H1 (cell line): Measurements from ENCODE around the gene FRRS1L. TPM values are rescaled to one million over a fixed set of nuclear protein-coding genes. Genes with fewer than 3 reads are reported as not detected.

ENCODE experiments used
- CTCF ChIA-PET: fragments of 300-600 bp; sonication (Branson Sonifier 250); formaldehyde crosslinking; loops from one replicate; lab custom pipeline; 2021; ENCODE audit not compliant: partially characterized antibody; lab: Charles Lee
- POLR2A ChIA-PET: fragments of 300-600 bp; sonication (Branson Sonifier 250); formaldehyde crosslinking; loops from one replicate; lab custom pipeline; 2021; ENCODE audit warnings: inconsistent platforms; ENCODE audit not compliant: partially characterized antibody; lab: Charles Lee
- DNase-seq, 2 experiments: peaks; one replicate each; pipeline versions ENCODE4 v3.0.0 to v3.0.0-alpha.2; 2010 to 2022; ENCODE audit warnings: low spot score in 2 of 2, low read depth in 1 of 2, mixed read lengths in 1 of 2
- FAIRE-seq: peaks from 2 replicates; lab custom pipeline; 2011; peaks lifted over from hg19 to GRCh38; lab: Jason Lieb, UNC
- H2AFZ ChIP-seq: 2 replicates; pipeline ENCODE4 v1.8.1; 2012; ENCODE audit warnings: low read length, inconsistent platforms
- H2AK5ac ChIP-seq: 2 replicates; pipeline ENCODE4 v1.6.1; 2013; ENCODE audit warnings: low read depth, low read length
- H2BK120ac ChIP-seq: replicated peaks from 2 replicates; pipeline ENCODE3; 2013; ENCODE audit warnings: low read depth, low read length, inconsistent platforms
- H2BK12ac ChIP-seq: 2 replicates; pipeline ENCODE4 v1.6.1; 2013; ENCODE audit warnings: low read depth, low read length
- H2BK15ac ChIP-seq: 2 replicates; pipeline ENCODE4 v1.6.1; 2013; ENCODE audit warnings: low read length
- H2BK20ac ChIP-seq: 2 replicates; pipeline ENCODE4 v1.6.1; 2013; ENCODE audit warnings: low read length
- H2BK5ac ChIP-seq: 2 replicates; pipeline ENCODE4 v1.6.1; 2013; ENCODE audit warnings: low read depth, low read length
- H3K14ac ChIP-seq: 2 replicates; pipeline ENCODE4 v1.6.1; 2013; ENCODE audit warnings: inconsistent platforms; ENCODE audit not compliant: insufficient read length
- H3K18ac ChIP-seq: 2 replicates; pipeline ENCODE4 v1.6.1; 2013; ENCODE audit warnings: low read length; ENCODE audit errors: extremely low read depth
- H3K23ac ChIP-seq: 2 replicates; pipeline ENCODE4 v1.6.1; 2013; ENCODE audit warnings: inconsistent platforms; ENCODE audit not compliant: insufficient read length
- H3K23me2 ChIP-seq: 2 replicates; pipeline ENCODE4 v1.6.1; 2013; ENCODE audit warnings: low read depth, low read length
- H3K27ac ChIP-seq: 2 replicates; pipeline ENCODE4 v1.6.1; 2011; ENCODE audit warnings: low read depth, low read length, inconsistent platforms
- H3K27me3 ChIP-seq, 4 experiments: replicated peaks in 1 of 4; 1 replicate in 1 of 4; 2 replicates in 3 of 4; pipeline versions ENCODE4 v1.6.1 to v1.8.1; 2011 to 2013; ENCODE audit warnings: low read length in 3 of 4, mild to moderate bottlenecking in 3 of 4, inconsistent platforms in 2 of 4, mixed read lengths in 2 of 4, moderate library complexity in 1 of 4; ENCODE audit not compliant: control insufficient read depth in 3 of 4, insufficient read depth in 3 of 4; ENCODE audit errors: extremely low read depth in 1 of 4
- H3K36me3 ChIP-seq, 4 experiments: 2 replicates each; pipeline versions ENCODE4 v1.6.1 to v1.8.1; 2011 to 2013; ENCODE audit warnings: mild to moderate bottlenecking in 4 of 4, low read length in 3 of 4, moderate library complexity in 2 of 4, control low read depth in 1 of 4, inconsistent platforms in 1 of 4; ENCODE audit not compliant: insufficient read depth in 4 of 4, control insufficient read depth in 2 of 4
- H3K4ac ChIP-seq: replicated peaks from 2 replicates; pipeline ENCODE3; 2013; ENCODE audit warnings: low read length, low read depth, mixed read lengths, inconsistent platforms; ENCODE audit not compliant: insufficient read length
- H3K4me1 ChIP-seq, 4 experiments: replicated peaks in 1 of 4; 1 replicate in 1 of 4; 2 replicates in 3 of 4; pipeline versions ENCODE4 v1.6.1 to v1.8.1; 2011 to 2013; ENCODE audit warnings: low read length in 3 of 4, inconsistent platforms in 2 of 4, mixed read lengths in 1 of 4; ENCODE audit not compliant: insufficient read depth in 4 of 4, control insufficient read depth in 3 of 4
- H3K4me2 ChIP-seq, 2 experiments: 2 replicates each; pipeline versions ENCODE4 v1.6.1 to v1.8.1; 2011 to 2013; ENCODE audit warnings: low read depth in 2 of 2, low read length in 2 of 2, control low read depth in 1 of 2, inconsistent platforms in 1 of 2, mild to moderate bottlenecking in 1 of 2; ENCODE audit not compliant: insufficient read depth in 1 of 2
- H3K4me3 ChIP-seq, 4 experiments: fragments of 200-600, 300-600 bp in 1 of 4; sonication (generic), shearing (Covaris generic), sonication (Bioruptor Twin) in 1 of 4; 2 replicates each; pipeline versions ENCODE4 v1.5.1 to v1.8.1; 2011 to 2016; ENCODE audit warnings: low read length in 4 of 4, low read depth in 3 of 4, control low read depth in 2 of 4, inconsistent platforms in 2 of 4, mild to moderate bottlenecking in 2 of 4, mixed read lengths in 1 of 4, moderate library complexity in 1 of 4; ENCODE audit not compliant: insufficient read depth in 2 of 4; ENCODE audit errors: extremely low read depth in 1 of 4
- H3K56ac ChIP-seq: replicated peaks from 2 replicates; pipeline ENCODE3; 2013; ENCODE audit warnings: low read depth, mild to moderate bottlenecking, mixed read lengths, low read length, inconsistent platforms; ENCODE audit not compliant: insufficient read length
- H3K79me1 ChIP-seq: 2 replicates; pipeline ENCODE4 v1.6.1; 2013; ENCODE audit warnings: low read depth, low read length, control low read depth
- H3K79me2 ChIP-seq, 2 experiments: 2 replicates each; pipeline versions ENCODE4 v1.6.1 to v1.8.1; 2012 to 2013; ENCODE audit warnings: low read length in 2 of 2, mild to moderate bottlenecking in 2 of 2, inconsistent platforms in 1 of 2; ENCODE audit not compliant: insufficient read depth in 2 of 2, control insufficient read depth in 1 of 2
- H3K9ac ChIP-seq, 4 experiments: replicated peaks in 1 of 4; 1 replicate in 1 of 4; 2 replicates in 3 of 4; pipeline versions ENCODE4 v1.6.1 to v1.8.1; 2011 to 2013; ENCODE audit warnings: low read depth in 3 of 4, low read length in 3 of 4, control low read depth in 2 of 4, mild to moderate bottlenecking in 2 of 4, moderate library complexity in 2 of 4, inconsistent platforms in 1 of 4; ENCODE audit errors: extremely low read depth in 1 of 4
- H3K9me3 ChIP-seq, 2 experiments: 2 replicates each; pipeline versions ENCODE4 v1.6.1 to v1.8.1; 2012 to 2013; ENCODE audit warnings: mild to moderate bottlenecking in 2 of 2, moderate library complexity in 2 of 2, control low read depth in 1 of 2, inconsistent platforms in 1 of 2, low read depth in 1 of 2, low read length in 1 of 2, mixed read lengths in 1 of 2; ENCODE audit not compliant: insufficient read depth in 2 of 2
- H4K20me1 ChIP-seq, 2 experiments: replicated peaks in 1 of 2; 2 replicates each; pipeline versions ENCODE3 to v1.8.1; 2011 to 2013; ENCODE audit warnings: inconsistent platforms in 2 of 2, low read length in 2 of 2, mild to moderate bottlenecking in 1 of 2; ENCODE audit not compliant: insufficient read depth in 2 of 2, control insufficient read depth in 1 of 2
- H4K5ac ChIP-seq: 2 replicates; pipeline ENCODE4 v1.6.1; 2013; ENCODE audit warnings: low read length, low read depth, mixed read lengths, inconsistent platforms; ENCODE audit not compliant: insufficient read length
- H4K8ac ChIP-seq: 2 replicates; pipeline ENCODE4 v1.8.0; 2013; ENCODE audit warnings: mild to moderate bottlenecking, moderate library complexity, low read length, inconsistent platforms; ENCODE audit not compliant: insufficient read depth; ENCODE audit errors: extremely low read depth
- H4K91ac ChIP-seq: replicated peaks from 2 replicates; pipeline ENCODE3; 2013; ENCODE audit warnings: low read length, mixed read lengths, inconsistent platforms; ENCODE audit not compliant: insufficient read length
- ASH2L ChIP-seq: fragments of 200-600, 300-600 bp; sonication (generic); IDR thresholded peaks from one replicate; pipeline ENCODE4 v1.7.1; 2017; ENCODE audit warnings: low read length
- CBX5 ChIP-seq: fragments of 300-800, 300-1000 bp; sonication (generic); IDR thresholded peaks from 2 replicates; pipeline ENCODE4 v1.7.1; 2016; ENCODE audit warnings: antibody characterized with exemption, low read length, low read depth
- EZH2 ChIP-seq: fragments of 200-600 bp; sonication (generic); IDR thresholded peaks from 2 replicates; pipeline ENCODE4 v1.7.1; 2012; ENCODE audit warnings: low read depth, mild to moderate bottlenecking, moderate library complexity, low read length, inconsistent platforms; ENCODE audit not compliant: severe bottlenecking
- JUN ChIP-seq: IDR thresholded peaks from 2 replicates; pipeline ENCODE4 v1.6.1; 2011; ENCODE audit warnings: low read depth, mild to moderate bottlenecking, improper control_type of control experiment, low read length
- PHF8 ChIP-seq: fragments of 200-600 bp; sonication (generic); conservative IDR thresholded peaks from 2 replicates; pipeline ENCODE4 v1.7.1; 2012; ENCODE audit warnings: low read depth, mild to moderate bottlenecking, inconsistent platforms, low read length, moderate library complexity
- POLR2AphosphoS5 ChIP-seq: IDR thresholded peaks from 2 replicates; pipeline ENCODE4 v1.6.1; 2011; ENCODE audit warnings: low read depth, low read length
- RFX5 ChIP-seq: IDR thresholded peaks from 2 replicates; pipeline ENCODE4 v1.6.1; 2011; ENCODE audit warnings: low read depth, low read length, improper control_type of control experiment, borderline replicate concordance
- RNF2 ChIP-seq: fragments of 200-900, 300-1000 bp; sonication (generic); IDR thresholded peaks from 2 replicates; pipeline ENCODE4 v1.7.1; 2016; ENCODE audit warnings: borderline replicate concordance, low read depth, mild to moderate bottlenecking, antibody characterized with exemption, low read length; ENCODE audit not compliant: poor library complexity, severe bottlenecking; ENCODE audit errors: missing control alignments
- SIX5 ChIP-seq: IDR thresholded peaks from 2 replicates; pipeline ENCODE4 v1.6.1; 2011; ENCODE audit warnings: mild to moderate bottlenecking, low read depth, low read length
- SP4 ChIP-seq: IDR thresholded peaks from 2 replicates; pipeline ENCODE4 v1.6.1; 2012; ENCODE audit warnings: low read length, inconsistent platforms
- TBP ChIP-seq: IDR thresholded peaks from 2 replicates; pipeline ENCODE4 v1.6.1; 2011; ENCODE audit warnings: low read depth, low read length, improper control_type of control experiment
- whole genome bisulfite sequencing, 2 experiments: shearing (Covaris generic) in 1 of 2; methylation state at CpG; one replicate each; pipeline versions ENCODE4 v1.1.6 to v1.1.7; 2013 to 2015; ENCODE audit warnings: low lambda C conversion rate in 2 of 2, mixed read lengths in 2 of 2, inconsistent platforms in 1 of 2, low coverage in 1 of 2, missing lambda C conversion rate in 1 of 2; ENCODE audit not compliant: insufficient replicate concordance in 2 of 2, insufficient coverage in 1 of 2, insufficient read length in 1 of 2; ENCODE audit errors: extremely low coverage in 1 of 2, missing lambda C conversion rate in 1 of 2; 5-methylcytosine and 5-hydroxymethylcytosine counted together
- polyA plus RNA-seq, 7 experiments: library from polyadenylated mRNA; depleted of rRNA in 3 of 7; stranded (reverse) in 5 of 7; unstranded in 2 of 7; fragments of >200 nt in 5 of 7; fragments of 200-250 nt in 2 of 7; gene quantifications; 1 replicate in 5 of 7; 2 replicates in 1 of 7; 4 replicates in 1 of 7; pipeline versions ENCODE4 v1.2.1 to v1.2.3, GENCODE V29; 2011 to 2013; ENCODE audit warnings: missing spikeins in 2 of 7, mixed read lengths in 2 of 7
- total RNA-seq: library from RNA; stranded (reverse); fragmentation: NEBNext Ultra II Directional; extraction: Animal tissue kit (Norgen Biotek cat#: 25700); gene quantifications from 2 replicates; pipeline ENCODE4 v1.2.1, GENCODE V29; 2021
- TF ChIP-seq, protein P1 (sequence below): IDR thresholded peaks from 2 replicates; pipeline ENCODE4 v1.6.1; 2012; ENCODE audit warnings: inconsistent platforms
- TF ChIP-seq, protein P2 (sequence below): IDR thresholded peaks from 2 replicates; pipeline ENCODE4 v1.6.1; 2012; ENCODE audit warnings: inconsistent platforms

Gene FRRS1L
- total and polyA plus RNA-seq, 2 of the 8 experiments (the other 6 are each of a cell fraction or from before 2014, with no cell fraction given), result 1.0 to 2.2 TPM

DNA sequence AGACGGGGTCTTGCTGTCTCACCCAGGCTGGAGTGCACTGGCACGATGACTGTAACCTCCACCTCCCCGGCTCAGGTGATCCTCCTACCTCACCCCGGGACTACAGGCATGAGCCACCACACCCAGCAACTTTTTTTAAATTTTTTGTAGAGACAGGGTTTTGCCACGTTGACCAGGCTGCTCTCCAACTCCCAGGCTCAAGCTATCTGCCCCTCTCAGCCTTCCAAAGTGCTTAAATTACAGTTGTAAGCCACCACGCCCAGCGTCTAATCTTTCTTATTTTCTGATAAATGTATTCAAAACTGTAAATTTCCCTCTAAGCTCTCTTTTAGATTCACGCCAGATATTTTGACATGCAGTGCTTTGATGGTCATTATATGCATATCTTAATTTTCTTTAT, 10.3 kb downstream of the FRRS1L start:
- ChIA-PET CTCF (interaction anchor here (1.6 to 1.7 kb wide), 2 partner anchors 13 to 22 kb away, joined by 4 to 7 read pairs; no protein-coding TSS in a partner anchor), POLR2A (interaction anchor here (2.0 kb wide), 1 partner anchor 38 kb away, joined by 5 read pairs; the partner anchor contains the start of gene TMEM245)
- Histone ChIP-seq H3K23ac (no peak overlapping the region), H2BK5ac (no peak overlapping the region), H3K18ac (no peak overlapping the region), H3K14ac (no peak overlapping the region), H2AFZ (no peak overlapping the region), H3K4me1 (no peaks in the 10 kb centered on the region), H2BK12ac (no peak overlapping the region), H3K27me3 (0 out of 7 replicates have a peak, but pooled peaks cover 0 to 2% (median 0%) of the 10 kb centered on the region in 4 experiments), H3K9ac (no peak overlapping the region), H2BK20ac (no peak overlapping the region), H3K27ac (no peak overlapping the region), H3K56ac (no peak overlapping the region), H3K36me3 (no peaks in the 10 kb centered on the region), H4K8ac (no peak overlapping the region), H2BK120ac (no peak overlapping the region), H2BK15ac (no peak overlapping the region), H4K91ac (no peak overlapping the region), H3K4me2 (no peak overlapping the region), H3K79me2 (no peaks in the 10 kb centered on the region), H2AK5ac (no peak overlapping the region), H4K5ac (no peak overlapping the region), H3K4me3 (no peak overlapping the region), H3K79me1 (no peaks in the 10 kb centered on the region), H3K4ac (no peak overlapping the region), H3K23me2 (no peaks in the 10 kb centered on the region), H3K9me3 (peaks cover 12 to 14% of the 10 kb centered on the region in 2 experiments; a peak in 3 of 4 replicates), H4K20me1 (no peaks in the 10 kb centered on the region)
- WGBS, 2 experiments, result 87% methylated on average over 6 of the region's 8 CpGs; no CpG with 5 or more reads in 1 of the 2 experiments
- DNase-seq, result no peak
- no peak for FAIRE-seq
- no peak for TF ChIP-seq JUN
- TF ChIP-seq EZH2, result no peak
- TF ChIP-seq PHF8, result no peak
- TF ChIP-seq, protein P1, sequence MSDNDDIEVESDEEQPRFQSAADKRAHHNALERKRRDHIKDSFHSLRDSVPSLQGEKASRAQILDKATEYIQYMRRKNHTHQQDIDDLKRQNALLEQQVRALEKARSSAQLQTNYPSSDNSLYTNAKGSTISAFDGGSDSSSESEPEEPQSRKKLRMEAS, result no peak
- no peak for TF ChIP-seq RNF2
- TF ChIP-seq CBX5, result no peak
- TF ChIP-seq ASH2L, result no peak
- no peak for TF ChIP-seq SIX5
- TF ChIP-seq RFX5, result no peak
- TF ChIP-seq, protein P2, sequence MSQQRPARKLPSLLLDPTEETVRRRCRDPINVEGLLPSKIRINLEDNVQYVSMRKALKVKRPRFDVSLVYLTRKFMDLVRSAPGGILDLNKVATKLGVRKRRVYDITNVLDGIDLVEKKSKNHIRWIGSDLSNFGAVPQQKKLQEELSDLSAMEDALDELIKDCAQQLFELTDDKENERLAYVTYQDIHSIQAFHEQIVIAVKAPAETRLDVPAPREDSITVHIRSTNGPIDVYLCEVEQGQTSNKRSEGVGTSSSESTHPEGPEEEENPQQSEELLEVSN, result no peak
- TF ChIP-seq SP4, result no peak
- TF ChIP-seq POLR2AphosphoS5, result no peak
- no peak for TF ChIP-seq TBP
